HUDEP-2 (cell line): ENCODE data around the gene TMEM187.

Source experiments
- DNase-seq, 76 experiments: peaks; one replicate each; lab custom pipeline; 2025; ENCODE audit not compliant: unreplicated experiment in 76 of 76; lab: John Stamatoyannopoulos, UW

The TMEM187 gene

GRCh38 chrX:153953342-153953830 is 19.2 kb upstream of the TMEM187 start:
- peak in 42 of 76 experiments; percentile 0 to 67 (median 28) for DNase-seq

- no peak for DNase-seq
These were observed 18.5 kb upstream of the TMEM187 start for GRCh38 chrX:153953892-153954557.

GRCh38 chrX:153954558-153955227 is 17.9 kb upstream of the TMEM187 start:
- no peak for DNase-seq

- no peak for DNase-seq
These were observed 17.3 kb upstream of the TMEM187 start for GRCh38 chrX:153955228-153955732.

GRCh38 chrX:153956044-153956907 is 16.3 kb upstream of the TMEM187 start:
- no peak for DNase-seq

- DNase-seq: no peak
These were observed 15.3 kb upstream of the TMEM187 start for GRCh38 chrX:153957224-153957623.

GRCh38 chrX:153958605-153959004 is 13.9 kb upstream of the TMEM187 start:
- DNase-seq: no peak

GRCh38 chrX:153959649-153960048 is 12.9 kb upstream of the TMEM187 start:
- DNase-seq: no peak

GRCh38 chrX:153960077-153960476 is 12.5 kb upstream of the TMEM187 start:
- DNase-seq: no peak

- no peak for DNase-seq
These were observed 11.8 kb upstream of the TMEM187 start for GRCh38 chrX:153960786-153961185.

GRCh38 chrX:153961292-153961691 is 11.3 kb upstream of the TMEM187 start:
- no peak for DNase-seq

GRCh38 chrX:153963546-153963945 is 9.0 kb upstream of the TMEM187 start:
- no peak for DNase-seq

- DNase-seq: no peak
These were observed 8.4 kb upstream of the TMEM187 start for GRCh38 chrX:153964105-153964504.

- no peak for DNase-seq
These were observed 7.1 kb upstream of the TMEM187 start for GRCh38 chrX:153965406-153965805.

GRCh38 chrX:153966283-153966688 is 6.3 kb upstream of the TMEM187 start:
- DNase-seq: no peak

- no peak for DNase-seq
These were observed 5.6 kb upstream of the TMEM187 start for GRCh38 chrX:153966841-153967535.

- no peak for DNase-seq
These were observed 4.9 kb upstream of the TMEM187 start for GRCh38 chrX:153967536-153968224.

- DNase-seq: no peak
These were observed 4.3 kb upstream of the TMEM187 start for GRCh38 chrX:153968255-153968654.

GRCh38 chrX:153968754-153969124 is 3.8 kb upstream of the TMEM187 start:
- DNase-seq: peak in 30 of 76 experiments; percentile 0 to 31 (median 14)
